Aorta (tissue), 5 donors: ENCODE results near the gene SPECC1. TPM values are rescaled to one million over a fixed set of nuclear protein-coding genes. Genes with fewer than 3 reads are reported as not detected.
"Not testable (repeated sequence)": the region's sequence is repeated elsewhere in the genome, so short reads cannot be mapped to it uniquely, and the experiment has no call there.

Experiments used
- ATAC-seq: fragments of 200-7000 bp; cut with Tn5 transposase; one replicate; pipeline ENCODE4 v1.9.1; 2022; ENCODE audit warnings: moderate library complexity; ENCODE audit not compliant: low FRiP score
- DNase-seq, 2 donors: peaks; one replicate each; pipeline ENCODE4 v3.0.0-alpha.2; 2020
- H3K27ac ChIP-seq, 2 donors: one replicate each; pipeline ENCODE4 v1.5.1; 2013; ENCODE audit warnings: low read length in 2 of 2, mild to moderate bottlenecking in 2 of 2, moderate library complexity in 2 of 2, control low read depth in 1 of 2, inconsistent platforms in 1 of 2, low read depth in 1 of 2
- H3K27me3 ChIP-seq, 2 donors: one replicate each; pipeline ENCODE4 v1.6.1; 2013; ENCODE audit warnings: control low read depth in 1 of 2, low read length in 1 of 2, mild to moderate bottlenecking in 1 of 2, moderate library complexity in 1 of 2; ENCODE audit not compliant: insufficient read depth in 2 of 2, control insufficient read depth in 1 of 2
- H3K36me3 ChIP-seq, 2 donors: one replicate each; pipeline ENCODE4 v1.6.1; 2013; ENCODE audit warnings: control low read depth in 1 of 2, low read length in 1 of 2, mild to moderate bottlenecking in 1 of 2; ENCODE audit not compliant: insufficient read depth in 2 of 2, control insufficient read depth in 1 of 2
- H3K4me1 ChIP-seq, 2 donors: one replicate each; pipeline ENCODE4 v1.6.1; 2013; ENCODE audit warnings: low read length in 2 of 2, control low read depth in 1 of 2, mild to moderate bottlenecking in 1 of 2, moderate library complexity in 1 of 2; ENCODE audit not compliant: insufficient read depth in 2 of 2, control insufficient read depth in 1 of 2
- H3K4me3 ChIP-seq, 2 donors: one replicate each; pipeline ENCODE4 v1.5.1; 2013; ENCODE audit warnings: low read length in 2 of 2, control low read depth in 1 of 2, mild to moderate bottlenecking in 1 of 2
- H3K9me3 ChIP-seq: one replicate; pipeline ENCODE4 v1.6.1; 2013; ENCODE audit warnings: mild to moderate bottlenecking, low read length; ENCODE audit not compliant: control insufficient read depth
- WGBS, 2 donors: extraction: QIAGEN DNeasy Blood & Tissue Kit; methylation state at CpG; one replicate each; pipeline ENCODE4 v1.1.7; 2013; 5-methylcytosine and 5-hydroxymethylcytosine counted together
- intact Hi-C, 2 donors: fragments of 100-400 bp; cut with DNase I; formaldehyde crosslinking; loops; one replicate each; pipeline versions ENCODE4 v1.14.2 to v1.15.0; 2022
- polyA plus RNA-seq, 2 donors: library from polyadenylated mRNA; stranded (reverse); fragments of 200-250 nt; gene quantifications; one replicate each; pipeline ENCODE4 v1.2.3, GENCODE V29; 2013
- total RNA-seq, 2 donors: library from RNA; stranded (reverse); fragmentation: NEBNext Ultra II Directional; extraction: Animal tissue kit (Norgen Biotek cat#: 25700); gene quantifications; one replicate each; pipeline ENCODE4 v1.2.1, GENCODE V29; 2021
- donor health status: healthy with polysubstance abuse.
- donor health status: Bipolar disorder and iron deficiency.
- donor health status: DM: no; HTN: no; CAD: no.
- donor health status: DM: no; HTN: no; CAD: no.
- donor health status: DM: yes; HTN: yes; CAD: no.

SPECC1 gene
- total and polyA plus RNA-seq, 4 donors = 37.4 to 68.8 (median 50.3) TPM

DNA sequence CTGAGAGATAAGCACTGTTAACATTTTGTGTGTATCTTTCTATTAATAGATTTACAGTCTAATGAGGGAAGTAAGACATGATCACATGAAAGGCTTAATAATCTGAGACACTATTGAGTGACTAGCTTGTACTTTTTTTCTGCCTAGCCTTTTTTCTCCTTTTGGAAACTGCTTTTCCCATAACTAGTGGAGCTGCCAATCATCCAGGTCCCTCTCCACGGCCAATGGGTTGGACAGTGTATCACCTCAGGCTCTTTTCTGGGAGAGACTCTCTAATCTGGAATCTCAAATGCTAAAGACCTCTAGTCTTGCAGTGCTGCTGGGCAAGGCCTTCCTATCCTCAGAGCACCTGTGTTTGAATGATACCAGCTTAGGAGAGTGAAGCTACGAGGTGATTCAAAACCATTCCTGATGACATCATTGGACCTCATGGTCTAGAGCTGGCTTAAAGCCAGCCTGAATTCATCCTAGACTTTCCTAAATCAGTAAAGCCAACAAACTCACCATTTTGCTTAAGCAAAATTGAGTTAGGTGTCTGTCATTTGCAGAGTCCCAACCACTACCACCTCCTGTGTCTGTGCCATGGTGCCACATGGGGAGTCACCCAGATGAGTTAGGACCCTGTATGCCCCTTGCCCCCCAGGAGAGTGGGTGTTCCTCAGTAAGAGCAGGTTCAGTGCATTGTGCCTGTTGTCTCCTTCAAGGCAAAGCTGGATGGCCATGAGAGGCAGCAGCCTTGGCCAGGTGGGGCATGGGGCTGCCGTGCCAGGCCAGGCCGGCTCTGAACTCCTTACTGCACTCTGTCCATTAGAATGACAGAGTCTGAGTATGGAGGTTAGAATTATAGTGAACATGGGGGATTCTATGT is 62.9 kb downstream of the SPECC1 start:
- Histone ChIP-seq H3K36me3 (no peaks in the 10 kb centered on the region), H3K4me3 (no peak overlapping the region), H3K9me3 (no peaks in the 10 kb centered on the region), H3K4me1 (peaks cover 3 to 7% of the 10 kb centered on the region in 2 donors), H3K27ac (peak overlapping the region in 1 of 2 donors; percentile 2), H3K27me3 (no peaks in the 10 kb centered on the region)
- intact Hi-C loops = no loop called here
- whole genome bisulfite sequencing, 2 donors = 70 to 74% methylated on average over 4 of the region's 4 CpGs
- ATAC-seq (no peak), DNase-seq (no peak)

DNA sequence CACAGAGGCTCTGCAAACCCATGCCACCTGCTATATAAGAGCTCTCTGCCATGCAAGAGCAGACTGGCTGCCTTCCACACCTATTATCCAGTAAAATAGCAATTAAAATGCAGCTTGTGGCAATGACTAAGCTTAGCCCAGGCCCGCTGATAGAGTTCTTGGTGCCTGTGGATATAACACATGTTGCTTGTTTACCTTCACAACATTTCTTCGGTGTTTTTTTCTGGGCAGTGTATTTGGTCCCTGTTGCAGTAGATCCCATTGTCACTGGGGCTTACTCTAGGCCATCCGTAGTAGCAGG is 63.5 kb downstream of the SPECC1 start:
- ATAC-seq = no peak
- WGBS, 2 donors = 92% methylated on average over 3 of the region's 3 CpGs

DNA sequence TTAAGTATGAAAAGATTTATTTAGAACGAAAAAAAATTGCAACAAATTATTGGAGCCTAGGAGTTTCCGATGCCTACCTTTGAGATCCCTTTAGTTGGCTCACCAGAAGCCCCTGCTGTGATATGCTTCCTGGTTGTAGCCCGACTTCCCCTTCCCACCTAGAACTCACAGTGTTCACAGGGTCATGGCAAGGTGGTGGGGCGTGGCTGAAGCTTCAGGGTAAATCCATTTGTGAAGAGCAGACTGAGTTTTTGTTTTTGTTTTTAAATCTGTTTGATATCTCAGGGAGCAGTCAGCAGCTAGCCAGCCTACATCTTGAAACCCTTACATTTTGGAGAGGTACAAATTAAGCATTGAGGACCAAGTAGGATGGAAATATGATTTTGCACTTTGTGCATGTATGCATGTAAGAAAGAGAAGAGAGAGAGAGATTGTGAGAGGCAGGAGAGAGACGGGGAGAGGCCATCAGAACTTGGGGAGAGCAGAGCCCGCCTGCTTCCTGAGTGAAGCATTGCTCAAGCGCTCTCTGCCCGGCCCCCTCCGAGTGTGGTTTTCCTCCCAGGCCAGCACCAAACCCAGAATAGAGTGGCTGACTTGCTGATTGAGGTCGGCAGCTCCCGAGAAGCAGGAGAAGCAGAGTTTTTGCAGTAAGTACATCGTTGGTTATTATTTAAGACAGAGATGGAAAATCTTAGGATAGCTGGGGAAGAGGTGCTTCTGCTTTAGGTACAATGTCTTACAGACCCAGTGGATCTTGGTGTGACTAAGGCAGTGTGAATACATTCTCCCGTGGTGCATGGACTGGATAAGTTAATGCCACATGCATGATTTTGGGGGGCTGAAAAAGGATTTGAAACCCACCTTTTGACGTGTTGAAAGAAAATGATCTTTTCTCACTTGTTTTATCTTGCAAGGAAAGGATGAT is 64.2 kb downstream of the SPECC1 start:
- peaks cover 3 to 7% of the 10 kb centered on the region in 2 donors for H3K4me1 ChIP-seq
- intact Hi-C loops = no loop called here
- 29 to 31% methylated on average over 14 of the region's 14 CpGs for WGBS, 2 donors

More for the DNA sequence above, 63.5 kb downstream of the SPECC1 start:
- H3K9me3 ChIP-seq = no peaks in the 10 kb centered on the region
- H3K36me3 ChIP-seq = no peaks in the 10 kb centered on the region
- intact Hi-C loops = no loop called here
- no peak overlapping the region for H3K4me3 ChIP-seq
- H3K4me1 ChIP-seq = peaks cover 3 to 7% of the 10 kb centered on the region in 2 donors
- DNase-seq = no peak
- H3K27ac ChIP-seq = no peak overlapping the region
- H3K27me3 ChIP-seq = no peaks in the 10 kb centered on the region

DNA sequence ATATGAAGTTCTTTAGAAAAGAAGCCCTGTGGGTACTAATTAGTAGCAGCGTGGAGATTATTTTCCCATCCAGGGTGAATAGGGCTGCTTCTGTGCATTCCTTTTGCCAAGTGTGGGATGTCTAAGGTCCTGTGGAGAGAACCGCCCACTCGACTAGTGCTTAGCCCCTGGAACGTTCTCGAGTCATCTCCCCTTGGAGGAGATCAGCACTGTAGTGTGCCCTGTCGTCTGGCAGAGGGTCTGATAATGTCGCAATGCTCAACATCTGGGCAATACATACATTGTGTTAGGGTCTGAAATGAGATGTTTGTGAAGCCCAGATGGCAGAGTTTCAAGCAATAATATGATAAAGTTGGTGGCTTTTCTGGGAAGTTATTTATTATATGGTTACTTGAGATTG is 64.8 kb downstream of the SPECC1 start:
- H3K27ac ChIP-seq = peak overlapping the region; percentile 31 to 68
- intact Hi-C loops = no loop called here
- H3K9me3 ChIP-seq = no peaks in the 10 kb centered on the region
- DNase-seq (no peak), ATAC-seq (peak; percentile 67)
- no peaks in the 10 kb centered on the region for H3K36me3 ChIP-seq
- peaks cover 3 to 7% of the 10 kb centered on the region in 2 donors for H3K4me1 ChIP-seq
- 18% methylated on average over 7 of the region's 7 CpGs for WGBS, 2 donors
- peak overlapping the region; percentile 40 to 62 for H3K4me3 ChIP-seq
- no peaks in the 10 kb centered on the region for H3K27me3 ChIP-seq

More for the DNA sequence above, 64.2 kb downstream of the SPECC1 start:
- Histone ChIP-seq H3K27me3 (no peaks in the 10 kb centered on the region), H3K36me3 (no peaks in the 10 kb centered on the region), H3K27ac (peak overlapping the region; percentile 47 to 56), H3K4me3 (peak overlapping the region; percentile 40 to 62), H3K9me3 (no peaks in the 10 kb centered on the region)
- DNase-seq (peak; percentile 83 to 85), ATAC-seq (peak; percentile 80)

DNA sequence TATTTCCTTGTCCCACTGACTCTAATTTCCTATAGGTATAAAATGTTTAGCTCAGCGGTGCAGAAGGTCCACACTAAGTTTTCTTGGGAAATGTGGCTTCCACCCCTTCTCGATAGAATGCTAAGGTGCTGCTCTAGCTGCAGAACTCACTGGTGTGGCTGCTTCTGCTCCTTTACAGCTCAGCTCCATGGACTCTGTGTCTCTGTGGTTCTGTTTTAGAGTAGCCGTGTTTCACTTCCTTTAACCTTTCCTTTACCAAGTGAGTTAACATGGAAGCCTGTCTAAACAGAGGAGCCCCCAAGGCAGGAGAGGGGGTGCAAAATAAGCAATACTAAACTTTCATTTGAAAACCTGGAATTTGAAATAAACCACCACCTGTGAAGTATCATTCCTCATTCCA is 65.3 kb downstream of the SPECC1 start:
- peak overlapping the region; percentile 43 to 73 for H3K27ac ChIP-seq
- no peaks in the 10 kb centered on the region for H3K27me3 ChIP-seq
- no peaks in the 10 kb centered on the region for H3K36me3 ChIP-seq
- ATAC-seq (peak; percentile 40), DNase-seq (no peak)
- WGBS, 2 donors = 25 to 37% methylated on average over 3 of the region's 3 CpGs
- intact Hi-C loops = no loop called here
- H3K4me3 ChIP-seq = peak overlapping the region; percentile 40 to 62
- H3K4me1 ChIP-seq = peaks cover 3 to 7% of the 10 kb centered on the region in 2 donors
- no peaks in the 10 kb centered on the region for H3K9me3 ChIP-seq

DNA sequence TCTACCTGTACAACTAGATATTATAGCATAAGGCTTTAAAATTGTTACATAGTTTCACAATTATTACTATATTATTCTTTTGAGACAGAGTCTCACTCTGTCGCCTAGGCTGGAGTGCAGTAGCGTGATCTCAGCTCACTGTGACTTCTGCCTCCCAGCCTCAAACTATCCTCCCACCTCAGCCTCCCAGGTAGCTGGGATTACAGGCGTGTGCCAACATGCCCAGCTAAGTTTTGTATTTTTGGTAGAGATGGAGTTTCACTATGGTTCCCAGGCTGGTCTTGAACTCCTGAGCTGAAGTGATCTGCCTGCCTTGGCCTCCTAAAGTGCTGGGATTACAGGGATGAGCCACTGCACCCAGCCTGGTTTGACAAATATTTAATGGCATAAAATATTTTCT is 67.0 kb downstream of the SPECC1 start:
- intact Hi-C loops, ATAC-seq, H3K9me3 ChIP-seq, DNase-seq, H3K27me3 ChIP-seq, H3K4me3 ChIP-seq, H3K4me1 ChIP-seq, H3K36me3 ChIP-seq: not testable (repeated sequence)
- 87 to 91% methylated on average over 3 of the region's 3 CpGs for WGBS, 2 donors
- H3K27ac ChIP-seq = peak overlapping the region in 1 of 2 donors; percentile 37

DNA sequence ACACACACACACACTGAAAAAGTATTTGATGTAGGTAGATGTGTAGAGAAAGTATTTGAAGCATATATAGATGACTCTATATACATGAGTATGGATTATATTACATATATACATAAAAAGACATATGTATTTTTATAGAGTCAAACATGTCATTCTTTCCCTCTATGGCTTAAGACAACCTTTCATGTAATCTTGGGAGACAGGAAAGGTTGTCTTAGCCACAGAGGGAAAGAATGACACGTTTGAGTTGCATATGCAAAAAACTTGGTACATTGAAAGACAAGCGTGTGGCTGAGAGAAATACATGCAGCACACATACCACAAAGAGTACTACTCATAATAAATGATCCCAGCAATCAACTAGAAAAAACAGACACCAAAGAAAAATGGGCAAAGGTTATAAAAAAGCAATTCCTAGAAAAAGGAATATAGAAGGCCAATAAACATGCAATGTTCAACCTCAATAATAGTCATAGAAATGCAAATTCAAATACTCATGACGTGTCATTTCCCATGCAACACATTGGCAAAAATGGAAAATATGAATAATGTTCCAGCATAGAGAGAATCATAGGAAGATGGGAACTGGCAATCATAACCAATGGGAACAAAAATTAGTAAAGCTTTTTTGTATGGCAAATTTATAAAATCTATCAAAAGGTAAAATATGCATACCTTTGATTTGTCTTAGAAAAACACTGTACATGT is 69.0 kb downstream of the SPECC1 start:
- no peak overlapping the region for H3K4me3 ChIP-seq
- no peaks in the 10 kb centered on the region for H3K27me3 ChIP-seq
- H3K36me3 ChIP-seq = no peaks in the 10 kb centered on the region
- DNase-seq = no peak
- intact Hi-C loops = no loop called here
- ATAC-seq = no peak
- H3K9me3 ChIP-seq = no peaks in the 10 kb centered on the region
- H3K4me1 ChIP-seq = peaks cover 3 to 7% of the 10 kb centered on the region in 2 donors
- WGBS, 2 donors = 69 to 73% methylated on average over 3 of the region's 3 CpGs
- H3K27ac ChIP-seq = no peak overlapping the region

DNA sequence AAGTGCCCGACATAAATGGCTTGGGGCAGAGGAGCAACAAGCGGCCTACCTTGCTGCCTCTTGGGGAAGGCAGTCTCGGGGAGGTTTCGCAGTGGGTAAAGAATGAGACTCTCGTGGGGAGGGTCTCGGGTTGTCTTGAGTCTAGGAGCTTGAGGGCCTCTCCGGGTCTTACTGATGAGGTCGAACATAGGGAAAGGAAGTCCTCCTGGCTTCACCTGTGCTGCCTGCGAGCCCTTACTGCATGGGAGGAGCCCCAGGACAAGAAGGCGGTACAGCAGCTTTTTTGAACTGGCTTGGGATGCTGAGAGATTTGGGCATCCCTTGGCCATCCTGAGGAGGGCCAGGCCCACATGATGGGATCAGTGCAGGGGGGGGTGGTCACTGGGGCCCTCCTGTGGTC is 71.4 kb downstream of the SPECC1 start:
- H3K4me1 ChIP-seq = peaks cover 0 to 3% of the 10 kb centered on the region in 2 donors
- H3K9me3 ChIP-seq = no peaks in the 10 kb centered on the region
- intact Hi-C loops = no loop called here
- DNase-seq (no peak), ATAC-seq (no peak)
- no peaks in the 10 kb centered on the region for H3K27me3 ChIP-seq
- H3K27ac ChIP-seq = no peak overlapping the region
- H3K36me3 ChIP-seq = no peaks in the 10 kb centered on the region
- no peak overlapping the region for H3K4me3 ChIP-seq
- 95 to 97% methylated on average over 10 of the region's 10 CpGs for WGBS, 2 donors
